ENCODE data around the gene ANKRD55. TPM values are rescaled to one million over a fixed set of nuclear protein-coding genes. Genes with fewer than 3 reads are reported as not detected.
"Not testable (repeated sequence)": the region's sequence is repeated elsewhere in the genome, so short reads cannot be mapped to it uniquely, and the experiment has no call there.

ANKRD55 gene
- total and polyA plus RNA-seq, 7 donors = 1.8 to 1.9 TPM; not detected in 5

- Histone ChIP-seq H3K4me1 (no peaks in the 10 kb centered on the region), H3K27ac (no peak overlapping the region), H3K27me3 (peaks cover 0 to 6% (median 0%) of the 10 kb centered on the region in 3 donors), H3K36me3 (no peaks in the 10 kb centered on the region), H3K4me3 (no peak overlapping the region), H3K9me3 (no peaks in the 10 kb centered on the region)
- TF ChIP-seq, protein P1, sequence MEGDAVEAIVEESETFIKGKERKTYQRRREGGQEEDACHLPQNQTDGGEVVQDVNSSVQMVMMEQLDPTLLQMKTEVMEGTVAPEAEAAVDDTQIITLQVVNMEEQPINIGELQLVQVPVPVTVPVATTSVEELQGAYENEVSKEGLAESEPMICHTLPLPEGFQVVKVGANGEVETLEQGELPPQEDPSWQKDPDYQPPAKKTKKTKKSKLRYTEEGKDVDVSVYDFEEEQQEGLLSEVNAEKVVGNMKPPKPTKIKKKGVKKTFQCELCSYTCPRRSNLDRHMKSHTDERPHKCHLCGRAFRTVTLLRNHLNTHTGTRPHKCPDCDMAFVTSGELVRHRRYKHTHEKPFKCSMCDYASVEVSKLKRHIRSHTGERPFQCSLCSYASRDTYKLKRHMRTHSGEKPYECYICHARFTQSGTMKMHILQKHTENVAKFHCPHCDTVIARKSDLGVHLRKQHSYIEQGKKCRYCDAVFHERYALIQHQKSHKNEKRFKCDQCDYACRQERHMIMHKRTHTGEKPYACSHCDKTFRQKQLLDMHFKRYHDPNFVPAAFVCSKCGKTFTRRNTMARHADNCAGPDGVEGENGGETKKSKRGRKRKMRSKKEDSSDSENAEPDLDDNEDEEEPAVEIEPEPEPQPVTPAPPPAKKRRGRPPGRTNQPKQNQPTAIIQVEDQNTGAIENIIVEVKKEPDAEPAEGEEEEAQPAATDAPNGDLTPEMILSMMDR (IDR thresholded peaks at IDR 0.05) = no peak
- TF ChIP-seq EP300 (IDR thresholded peaks at IDR 0.05) (no peak), POLR2A (IDR thresholded peaks at IDR 0.05) (no peak), POLR2AphosphoS5 (IDR thresholded peaks at IDR 0.05) (no peak)
- DNase-seq = no peak
- intact Hi-C loops (cut with DNase I) = no loop called here
- 86 to 92% methylated on average over 4 of the region's 4 CpGs for WGBS, 2 donors
Observed at GRCh38 chr5:56160723-56161438, 72.2 kb downstream of the ANKRD55 start.

GRCh38 chr5:56159521-56159947, 73.6 kb downstream of the ANKRD55 start:
- Histone ChIP-seq H3K4me1 (no peaks in the 10 kb centered on the region), H3K9me3 (no peaks in the 10 kb centered on the region), H3K27ac (peak overlapping the region in 1 of 4 donors; percentile 25), H3K36me3 (no peaks in the 10 kb centered on the region), H3K27me3 (peaks cover 0 to 6% (median 0%) of the 10 kb centered on the region in 3 donors), H3K4me3 (no peak overlapping the region)
- TF ChIP-seq POLR2A (IDR thresholded peaks at IDR 0.05) = no peak
- no peak for TF ChIP-seq POLR2AphosphoS5 (IDR thresholded peaks at IDR 0.05)
- TF ChIP-seq, protein P1 (IDR thresholded peaks at IDR 0.05) = no peak
- no peak for TF ChIP-seq EP300 (IDR thresholded peaks at IDR 0.05)
- intact Hi-C loops (cut with DNase I) = no loop called here
- 74 to 86% methylated on average over 7 of the region's 7 CpGs for WGBS, 2 donors
- DNase-seq = no peak

GRCh38 chr5:56158331-56158960, 74.7 kb downstream of the ANKRD55 start:
- Histone ChIP-seq H3K27me3 (peaks cover 0 to 6% (median 0%) of the 10 kb centered on the region in 3 donors), H3K9me3 (no peaks in the 10 kb centered on the region), H3K4me1 (no peaks in the 10 kb centered on the region), H3K27ac (no peak overlapping the region), H3K4me3 (no peak overlapping the region), H3K36me3 (no peaks in the 10 kb centered on the region)
- TF ChIP-seq POLR2AphosphoS5 (IDR thresholded peaks at IDR 0.05) = no peak
- TF ChIP-seq, protein P1 (IDR thresholded peaks at IDR 0.05) = no peak
- no peak for TF ChIP-seq EP300 (IDR thresholded peaks at IDR 0.05)
- no peak for TF ChIP-seq POLR2A (IDR thresholded peaks at IDR 0.05)
- intact Hi-C loops (cut with DNase I) = no loop called here
- DNase-seq = no peak
- WGBS, 2 donors = 90 to 93% methylated on average over 4 of the region's 4 CpGs

DNA sequence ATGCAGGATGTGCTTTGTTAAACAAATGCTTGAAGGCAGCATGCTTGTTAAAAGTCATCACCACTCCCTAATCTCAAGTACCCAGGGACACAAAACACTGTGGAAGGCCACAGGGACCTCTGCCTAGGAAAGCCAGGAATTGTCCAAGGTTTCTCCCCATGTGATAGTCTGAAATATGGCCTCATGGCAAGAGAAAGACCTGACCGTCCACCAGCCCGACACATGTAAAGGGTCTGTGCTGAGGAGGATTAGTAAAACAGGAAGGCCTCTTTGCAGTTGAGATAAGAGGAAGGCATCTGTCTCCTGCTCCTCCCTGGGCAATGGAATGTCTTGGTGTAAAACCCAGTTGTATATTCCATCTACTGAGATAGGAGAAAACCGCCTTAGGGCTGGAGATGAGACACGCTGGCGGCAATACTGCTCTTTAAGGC, 75.9 kb downstream of the ANKRD55 start:
- H3K9me3 ChIP-seq; intact Hi-C loops (cut with DNase I); H3K4me3 ChIP-seq; H3K27me3 ChIP-seq; H3K36me3 ChIP-seq; DNase-seq; H3K4me1 ChIP-seq: not testable (repeated sequence)
- 80 to 88% methylated on average over 5 of the region's 5 CpGs for WGBS, 2 donors
- H3K27ac ChIP-seq = peak overlapping the region in 1 of 4 donors; percentile 6

- DNase-seq; H3K9me3 ChIP-seq; intact Hi-C loops (cut with DNase I); H3K27me3 ChIP-seq; H3K4me1 ChIP-seq; H3K36me3 ChIP-seq; H3K4me3 ChIP-seq: not testable (repeated sequence)
- WGBS, 2 donors = 56 to 59% methylated on average over 6 of the region's 6 CpGs
- H3K27ac ChIP-seq = peak overlapping the region in 2 of 4 donors; percentile 6 to 27
Observed at GRCh38 chr5:56156585-56157190, 76.4 kb downstream of the ANKRD55 start.

All from sigmoid colon (tissue), 7 donors.